NCI-H1436 treated with DMSO at 0.1 percent for 48 hours (cell line): ENCODE measurements around the gene SIRT7.

Source experiments
- DNase-seq: peaks from one replicate; lab custom pipeline; 2025; lab: John Stamatoyannopoulos, UW

SIRT7 gene

GRCh38 chr17:81863833-81864768, 53.9 kb downstream of the SIRT7 start:
- DNase-seq, result no peak

- no peak for DNase-seq
Measured at GRCh38 chr17:81863123-81863675, 54.8 kb downstream of the SIRT7 start.
